Stimulated activated CD4-positive, alpha-beta T cell treated with anti-CD3 and anti-CD28 coated beads, Interleukin-4, amount 100 ng/mL, for 1 hour (primary cell): Measurements from ENCODE around the gene MYBPC2.
A peak's percentile ranks its signal among the peaks of the same experiment; 100 is the strongest.
"Not testable (repeated sequence)": the region's sequence is repeated elsewhere in the genome, so short reads cannot be mapped to it uniquely, and the experiment has no call there.

Experiments used
- DNase-seq: peaks from one replicate; pipeline ENCODE4 v3.0.0-alpha.2; 2020

The MYBPC2 gene

GRCh38 chr19:50432221-50433028 is at the start of gene MYBPC2:
TSS of gene MYBPC2 (plus strand) at chr19:50432892. CDS start at chr19:50432954, 62 bp downstream.
- DNase-seq = no peak

GRCh38 chr19:50383001-50383851 is 49.5 kb upstream of the MYBPC2 start:
- DNase-seq = no peak

GRCh38 chr19:50383852-50384684 is 48.6 kb upstream of the MYBPC2 start, which contains the start of gene POLD1:
TSS of gene POLD1 (plus strand) at chr19:50384347. CDS start at chr19:50398852, 14,505 bp downstream.
- DNase-seq = peak; percentile 99

- no peak for DNase-seq
Observed at GRCh38 chr19:50384685-50385535, 47.8 kb upstream of the MYBPC2 start.

GRCh38 chr19:50387176-50387867 is 45.4 kb upstream of the MYBPC2 start:
- no peak for DNase-seq

- DNase-seq = no peak
Observed at GRCh38 chr19:50387868-50388245, 44.8 kb upstream of the MYBPC2 start.

- DNase-seq = not testable (repeated sequence)
Observed at GRCh38 chr19:50390295-50390694, 42.4 kb upstream of the MYBPC2 start.

- DNase-seq = not testable (repeated sequence)
Observed at GRCh38 chr19:50390952-50391351, 41.7 kb upstream of the MYBPC2 start.

- DNase-seq = no peak
Observed at GRCh38 chr19:50392759-50393158, 39.9 kb upstream of the MYBPC2 start.

GRCh38 chr19:50393589-50393988 is 39.1 kb upstream of the MYBPC2 start:
- no peak for DNase-seq

- no peak for DNase-seq
Observed at GRCh38 chr19:50394017-50394416, 38.7 kb upstream of the MYBPC2 start.

GRCh38 chr19:50398675-50399367 is 33.9 kb upstream of the MYBPC2 start:
- no peak for DNase-seq

- no peak for DNase-seq
Observed at GRCh38 chr19:50399368-50399745, 33.3 kb upstream of the MYBPC2 start.

GRCh38 chr19:50401605-50402450 is 30.9 kb upstream of the MYBPC2 start:
- no peak for DNase-seq

- no peak for DNase-seq
Observed at GRCh38 chr19:50402544-50403301, 30.0 kb upstream of the MYBPC2 start.

- no peak for DNase-seq
Observed at GRCh38 chr19:50406156-50406820, 26.4 kb upstream of the MYBPC2 start.

GRCh38 chr19:50406829-50407228 is 25.9 kb upstream of the MYBPC2 start:
- DNase-seq = no peak

GRCh38 chr19:50409347-50409746 is 23.3 kb upstream of the MYBPC2 start:
- no peak for DNase-seq
